ENCODE data around the gene CDCA7L. TPM values are rescaled to one million over a fixed set of nuclear protein-coding genes. Genes with fewer than 3 reads are reported as not detected.

CDCA7L gene, protein sequence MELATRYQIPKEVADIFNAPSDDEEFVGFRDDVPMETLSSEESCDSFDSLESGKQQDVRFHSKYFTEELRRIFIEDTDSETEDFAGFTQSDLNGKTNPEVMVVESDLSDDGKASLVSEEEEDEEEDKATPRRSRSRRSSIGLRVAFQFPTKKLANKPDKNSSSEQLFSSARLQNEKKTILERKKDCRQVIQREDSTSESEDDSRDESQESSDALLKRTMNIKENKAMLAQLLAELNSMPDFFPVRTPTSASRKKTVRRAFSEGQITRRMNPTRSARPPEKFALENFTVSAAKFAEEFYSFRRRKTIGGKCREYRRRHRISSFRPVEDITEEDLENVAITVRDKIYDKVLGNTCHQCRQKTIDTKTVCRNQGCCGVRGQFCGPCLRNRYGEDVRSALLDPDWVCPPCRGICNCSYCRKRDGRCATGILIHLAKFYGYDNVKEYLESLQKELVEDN
- total RNA-seq = 10 to 100 TPM in 1 of 2 donors, 1 to 10 TPM in 1; 8.2 to 38.9 TPM

DNA sequence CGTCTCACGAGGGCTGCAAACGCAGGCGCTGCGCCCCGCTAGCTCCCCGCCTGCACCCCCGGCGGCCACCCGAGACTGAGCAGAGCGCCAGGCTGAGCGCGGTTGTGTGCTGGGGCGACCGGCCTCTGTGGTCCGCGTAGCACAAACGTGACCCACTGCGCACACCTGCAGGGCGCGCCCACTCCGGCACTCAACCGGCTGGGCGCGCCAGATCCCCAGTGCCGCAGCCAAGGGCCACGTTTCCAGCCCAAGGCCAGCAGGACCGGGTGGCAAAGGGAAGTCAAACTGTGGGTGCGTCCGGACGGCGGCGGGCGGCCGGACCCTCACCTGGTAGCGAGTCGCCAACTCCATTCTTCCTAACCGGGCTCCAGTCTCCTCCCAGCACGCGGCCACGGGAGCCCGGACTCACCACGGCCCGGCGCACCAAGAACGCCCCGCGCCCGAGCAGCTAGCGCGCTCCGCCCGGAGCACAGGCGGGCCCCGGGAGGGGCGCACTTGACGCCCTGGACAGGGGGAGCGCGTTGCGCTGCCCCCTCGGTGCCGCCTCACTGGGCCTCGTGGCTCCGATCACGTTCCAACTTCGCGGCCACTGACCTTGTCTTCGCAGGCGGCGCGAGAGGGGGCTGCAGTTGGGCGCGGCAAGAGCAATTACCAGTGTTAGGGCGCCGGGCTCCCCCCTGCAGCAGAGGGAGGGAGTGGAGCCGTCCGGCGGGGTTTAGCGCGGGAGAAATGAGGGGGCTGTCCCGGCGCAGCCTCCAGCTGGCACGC is at the start of gene CDCA7L:
TSS of gene CDCA7L (minus strand) at position 446 of the 768 bp plus-strand sequence. CDS start at position 351, 95 bp downstream.
- 0 to 1% methylated on average over 8 to 81 of the region's 83 CpGs for WGBS, 2 donors
- intact Hi-C loops (cut with DNase I) = no loop called here
- Histone ChIP-seq H3K9me3 (no peaks in the 10 kb centered on the region), H3K4me1 (peaks cover 25% of the 10 kb centered on the region), H3K27ac (peak within 1 kb of the TSS; percentile 77 to 92 (median 86)), H3K27me3 (no peaks in the 10 kb centered on the region), H3K36me3 (replicated peaks in 1 of 2; ENCODE audit: insufficient read depth in 1 of 2, low read depth in 2 of 2) (no peaks in the 10 kb centered on the region), H3K4me3 (peak within 1 kb of the TSS; percentile 23 to 42)
- DNase-seq (peak; percentile 76 to 86 (median 79)), ATAC-seq (peak; percentile 85)
- TF ChIP-seq POLR2A (IDR thresholded peaks at IDR 0.05) = peak; percentile 69 to 85 (median 81)
- TF ChIP-seq, protein P1, sequence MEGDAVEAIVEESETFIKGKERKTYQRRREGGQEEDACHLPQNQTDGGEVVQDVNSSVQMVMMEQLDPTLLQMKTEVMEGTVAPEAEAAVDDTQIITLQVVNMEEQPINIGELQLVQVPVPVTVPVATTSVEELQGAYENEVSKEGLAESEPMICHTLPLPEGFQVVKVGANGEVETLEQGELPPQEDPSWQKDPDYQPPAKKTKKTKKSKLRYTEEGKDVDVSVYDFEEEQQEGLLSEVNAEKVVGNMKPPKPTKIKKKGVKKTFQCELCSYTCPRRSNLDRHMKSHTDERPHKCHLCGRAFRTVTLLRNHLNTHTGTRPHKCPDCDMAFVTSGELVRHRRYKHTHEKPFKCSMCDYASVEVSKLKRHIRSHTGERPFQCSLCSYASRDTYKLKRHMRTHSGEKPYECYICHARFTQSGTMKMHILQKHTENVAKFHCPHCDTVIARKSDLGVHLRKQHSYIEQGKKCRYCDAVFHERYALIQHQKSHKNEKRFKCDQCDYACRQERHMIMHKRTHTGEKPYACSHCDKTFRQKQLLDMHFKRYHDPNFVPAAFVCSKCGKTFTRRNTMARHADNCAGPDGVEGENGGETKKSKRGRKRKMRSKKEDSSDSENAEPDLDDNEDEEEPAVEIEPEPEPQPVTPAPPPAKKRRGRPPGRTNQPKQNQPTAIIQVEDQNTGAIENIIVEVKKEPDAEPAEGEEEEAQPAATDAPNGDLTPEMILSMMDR (IDR thresholded peaks at IDR 0.05) = peak in 2 of 7 experiments; percentile 19 to 27

DNA sequence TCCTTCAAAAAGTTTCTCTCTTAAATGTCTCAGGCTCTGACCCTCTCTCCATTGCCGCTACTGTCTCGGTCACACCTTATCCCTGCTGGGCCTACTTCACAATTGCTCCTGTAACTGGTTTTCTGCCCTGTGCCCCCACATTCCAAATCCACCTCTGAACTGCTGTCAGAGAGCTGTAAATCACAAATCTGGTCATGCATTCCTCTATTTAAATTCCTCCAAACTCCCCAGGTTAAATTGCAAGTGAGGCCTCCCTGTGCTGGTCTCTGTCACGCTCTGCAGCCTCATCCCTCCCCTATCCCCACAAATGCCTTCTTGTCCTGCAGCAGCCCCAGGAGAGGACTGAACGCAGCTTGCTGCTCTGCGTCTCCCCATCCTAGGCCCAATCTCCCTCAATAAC is 40.4 kb upstream of the CDCA7L start:
- no peak overlapping the region for H3K27ac ChIP-seq
- no peak for TF ChIP-seq POLR2A (IDR thresholded peaks at IDR 0.05)
- TF ChIP-seq, protein P1 (IDR thresholded peaks at IDR 0.05) = no peak
- no peaks in the 10 kb centered on the region for H3K4me1 ChIP-seq
- intact Hi-C loops (cut with DNase I) = no loop called here
- no peak overlapping the region for H3K4me3 ChIP-seq
- H3K9me3 ChIP-seq = no peaks in the 10 kb centered on the region
- ATAC-seq (no peak), DNase-seq (no peak)
- no peaks in the 10 kb centered on the region for H3K27me3 ChIP-seq
- WGBS, 2 donors = 92 to 96% methylated on average over 5 of the region's 5 CpGs
- no peaks in the 10 kb centered on the region for H3K36me3 ChIP-seq (replicated peaks in 1 of 2; ENCODE audit: insufficient read depth in 1 of 2, low read depth in 2 of 2)

DNA sequence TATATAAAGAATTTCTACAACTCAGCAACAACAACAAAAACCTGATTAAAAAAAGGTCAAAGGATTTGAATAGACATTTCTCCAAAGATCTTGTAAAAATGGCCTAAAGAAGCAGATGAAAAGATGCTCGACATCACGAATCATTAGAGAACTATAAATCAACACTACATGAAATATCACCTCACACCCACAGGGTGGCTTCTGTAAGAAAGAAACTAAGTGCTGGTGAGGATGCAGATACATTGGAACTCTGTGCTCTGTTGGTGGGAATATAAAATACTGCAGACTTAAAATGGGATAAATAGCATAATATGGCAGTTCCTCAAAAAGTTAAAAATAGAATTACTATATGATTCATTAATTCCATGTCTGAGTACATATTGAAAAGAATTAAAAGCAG is 38.3 kb upstream of the CDCA7L start:
- intact Hi-C loops (cut with DNase I) = no loop called here
- 40 to 46% methylated on average over 2 of the region's 2 CpGs for WGBS, 2 donors
- no peak for DNase-seq

DNA sequence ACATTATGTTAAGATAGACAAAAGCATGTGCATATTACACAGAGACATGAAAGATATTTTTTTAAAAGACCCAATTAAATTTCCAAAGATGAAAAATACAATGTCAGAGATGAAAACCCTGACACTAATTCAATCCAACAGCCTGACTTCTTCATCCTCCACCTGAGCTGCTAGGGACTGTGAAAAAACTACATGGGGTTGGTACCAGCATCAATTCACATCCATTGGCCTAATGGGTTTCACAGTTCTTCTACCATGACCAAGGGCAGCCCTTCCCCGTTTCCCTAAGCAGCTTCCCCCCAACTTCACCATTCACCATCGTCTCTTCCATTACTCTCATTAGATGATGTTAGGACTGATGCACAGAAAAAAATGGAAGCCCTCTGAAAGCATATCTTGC is 37.4 kb upstream of the CDCA7L start:
- WGBS, 2 donors = 78 to 83% methylated on average over 2 of the region's 2 CpGs

More for the DNA sequence above, 38.3 kb upstream of the CDCA7L start:
- no peaks in the 10 kb centered on the region for H3K27me3 ChIP-seq
- H3K36me3 ChIP-seq (replicated peaks in 1 of 2; ENCODE audit: insufficient read depth in 1 of 2, low read depth in 2 of 2) = no peaks in the 10 kb centered on the region
- H3K4me3 ChIP-seq = no peak overlapping the region
- no peaks in the 10 kb centered on the region for H3K4me1 ChIP-seq
- no peaks in the 10 kb centered on the region for H3K9me3 ChIP-seq
- TF ChIP-seq, protein P1 (IDR thresholded peaks at IDR 0.05) = no peak
- TF ChIP-seq POLR2A (IDR thresholded peaks at IDR 0.05) = no peak
- no peak for ATAC-seq
- no peak overlapping the region for H3K27ac ChIP-seq

More for the DNA sequence above, 37.4 kb upstream of the CDCA7L start:
- no peaks in the 10 kb centered on the region for H3K36me3 ChIP-seq (replicated peaks in 1 of 2; ENCODE audit: insufficient read depth in 1 of 2, low read depth in 2 of 2)
- ATAC-seq = no peak
- no peak overlapping the region for H3K4me3 ChIP-seq
- intact Hi-C loops (cut with DNase I) = no loop called here
- TF ChIP-seq POLR2A (IDR thresholded peaks at IDR 0.05) = no peak
- TF ChIP-seq, protein P1 (IDR thresholded peaks at IDR 0.05) = no peak
- no peaks in the 10 kb centered on the region for H3K9me3 ChIP-seq
- H3K27me3 ChIP-seq = no peaks in the 10 kb centered on the region
- no peaks in the 10 kb centered on the region for H3K4me1 ChIP-seq
- no peak for DNase-seq
- no peak overlapping the region for H3K27ac ChIP-seq

Data from body of pancreas (tissue), 4 donors.